ENCODE data around the gene SLC22A23.
A peak's percentile ranks its signal among the peaks of the same experiment; 100 is the strongest.

The SLC22A23 gene, protein sequence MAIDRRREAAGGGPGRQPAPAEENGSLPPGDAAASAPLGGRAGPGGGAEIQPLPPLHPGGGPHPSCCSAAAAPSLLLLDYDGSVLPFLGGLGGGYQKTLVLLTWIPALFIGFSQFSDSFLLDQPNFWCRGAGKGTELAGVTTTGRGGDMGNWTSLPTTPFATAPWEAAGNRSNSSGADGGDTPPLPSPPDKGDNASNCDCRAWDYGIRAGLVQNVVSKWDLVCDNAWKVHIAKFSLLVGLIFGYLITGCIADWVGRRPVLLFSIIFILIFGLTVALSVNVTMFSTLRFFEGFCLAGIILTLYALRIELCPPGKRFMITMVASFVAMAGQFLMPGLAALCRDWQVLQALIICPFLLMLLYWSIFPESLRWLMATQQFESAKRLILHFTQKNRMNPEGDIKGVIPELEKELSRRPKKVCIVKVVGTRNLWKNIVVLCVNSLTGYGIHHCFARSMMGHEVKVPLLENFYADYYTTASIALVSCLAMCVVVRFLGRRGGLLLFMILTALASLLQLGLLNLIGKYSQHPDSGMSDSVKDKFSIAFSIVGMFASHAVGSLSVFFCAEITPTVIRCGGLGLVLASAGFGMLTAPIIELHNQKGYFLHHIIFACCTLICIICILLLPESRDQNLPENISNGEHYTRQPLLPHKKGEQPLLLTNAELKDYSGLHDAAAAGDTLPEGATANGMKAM

GRCh38 chr6:3456898-3457709, at the start of gene SLC22A23:
Gene SLC22A23, minus strand, starts transcription at chr6:3457050. Its CDS starts 491 bp downstream, at chr6:3456559.
- DNase-seq, result peak; percentile 90

DNA sequence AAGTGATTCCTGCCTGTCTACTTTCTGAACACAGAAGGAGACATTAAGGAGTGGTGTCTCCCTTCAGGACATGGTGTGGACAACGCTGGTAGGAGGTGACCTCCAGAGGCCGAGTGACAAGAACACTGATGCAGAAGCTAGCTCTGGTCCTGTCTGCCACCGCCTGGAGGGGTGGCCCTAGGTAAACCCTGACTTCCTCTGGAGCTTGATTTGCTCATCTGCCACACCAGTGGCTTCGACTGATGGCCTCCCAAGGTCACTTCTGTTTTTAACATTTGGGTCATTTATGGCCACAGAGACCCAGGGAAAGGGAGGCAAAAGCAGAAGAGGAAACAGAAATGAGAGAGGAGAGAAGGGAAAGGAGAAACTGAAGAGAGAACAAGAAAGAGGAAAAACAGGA, 49.4 kb upstream of the SLC22A23 start:
- peak; percentile 47 for DNase-seq

- DNase-seq, result no peak
Observed at GRCh38 chr6:3504938-3505805, 48.3 kb upstream of the SLC22A23 start.

GRCh38 chr6:3504354-3504753, 47.5 kb upstream of the SLC22A23 start:
- DNase-seq, result no peak

GRCh38 chr6:3501826-3502500, 45.1 kb upstream of the SLC22A23 start:
- no peak for DNase-seq

DNA sequence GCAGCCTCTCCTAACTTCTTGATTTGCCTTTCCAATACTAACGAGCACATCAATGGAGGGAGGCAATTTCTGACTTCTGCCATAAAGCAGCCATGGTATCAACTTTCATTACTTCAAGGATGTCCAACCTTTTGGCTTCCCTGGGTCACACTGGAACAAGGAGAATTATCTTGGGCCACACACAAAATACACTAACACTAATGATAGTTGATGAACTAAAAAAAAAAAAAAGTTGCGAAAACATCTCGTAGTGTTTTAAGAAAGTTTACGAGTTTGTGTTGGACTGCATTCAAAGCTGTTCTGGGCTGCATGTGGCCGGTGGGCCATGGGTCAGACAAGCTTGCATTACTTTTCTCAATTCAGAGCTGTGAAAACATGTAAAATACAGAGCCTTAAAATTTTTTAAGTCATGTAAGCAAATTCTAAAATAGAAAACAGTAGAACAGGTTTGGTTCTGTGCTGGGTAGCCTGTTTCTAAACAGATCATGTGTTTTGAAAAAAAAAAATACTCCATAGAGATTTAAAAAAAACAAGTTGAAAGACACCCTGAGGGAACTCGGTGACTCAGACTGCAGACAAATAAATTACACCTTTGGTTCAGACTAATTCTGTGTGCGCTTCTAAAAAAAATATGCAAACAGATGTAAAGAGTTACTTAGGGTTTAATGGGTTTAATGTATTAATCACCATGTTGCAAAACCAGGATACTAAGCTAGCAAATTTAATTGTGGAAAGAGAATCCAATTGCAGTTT, 43.6 kb upstream of the SLC22A23 start:
- DNase-seq, result peak; percentile 51

DNA sequence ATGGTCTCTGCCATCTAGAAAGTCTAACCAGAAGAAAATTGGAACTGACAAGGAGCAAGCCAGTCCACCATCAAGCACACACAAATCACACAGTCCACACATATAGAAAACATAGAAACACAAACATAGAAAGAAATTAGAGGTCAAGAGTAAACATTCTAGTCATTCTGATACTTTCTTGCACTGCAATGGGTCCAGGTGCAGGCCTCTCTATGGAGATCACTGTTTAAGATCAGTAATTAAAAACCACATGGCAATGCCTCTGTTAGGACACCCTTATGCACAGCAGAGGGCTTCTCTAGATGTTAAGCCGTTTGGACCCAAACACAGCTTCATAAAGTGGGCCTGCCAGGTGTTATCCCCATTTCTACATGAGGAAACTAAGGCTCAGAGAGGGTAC, 42.8 kb upstream of the SLC22A23 start:
- peak; percentile 2 for DNase-seq

DNA sequence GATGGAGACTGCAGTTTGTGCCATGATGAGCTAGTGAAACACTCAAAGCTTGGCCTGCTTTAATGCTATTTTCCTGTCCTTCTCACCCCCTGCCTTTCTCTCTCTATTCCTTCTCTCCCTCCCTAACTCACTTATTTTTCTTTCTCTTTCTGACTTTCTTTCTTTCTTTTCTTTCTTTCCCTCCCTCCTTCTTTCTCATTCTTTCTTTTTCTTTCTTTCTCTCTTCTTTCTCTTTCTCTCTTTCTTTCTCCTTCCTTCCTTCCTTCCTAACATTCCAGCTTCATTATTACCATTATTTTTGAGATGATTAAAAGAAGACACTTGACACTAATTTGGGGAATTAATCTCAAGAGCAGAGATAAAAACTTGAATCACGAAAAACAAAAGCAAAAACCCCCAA, 39.5 kb upstream of the SLC22A23 start:
- DNase-seq, result no peak

- DNase-seq, result no peak
Observed at GRCh38 chr6:3494391-3495100, 37.7 kb upstream of the SLC22A23 start.

GRCh38 chr6:3490625-3490980, 33.8 kb upstream of the SLC22A23 start:
- no peak for DNase-seq

DNA sequence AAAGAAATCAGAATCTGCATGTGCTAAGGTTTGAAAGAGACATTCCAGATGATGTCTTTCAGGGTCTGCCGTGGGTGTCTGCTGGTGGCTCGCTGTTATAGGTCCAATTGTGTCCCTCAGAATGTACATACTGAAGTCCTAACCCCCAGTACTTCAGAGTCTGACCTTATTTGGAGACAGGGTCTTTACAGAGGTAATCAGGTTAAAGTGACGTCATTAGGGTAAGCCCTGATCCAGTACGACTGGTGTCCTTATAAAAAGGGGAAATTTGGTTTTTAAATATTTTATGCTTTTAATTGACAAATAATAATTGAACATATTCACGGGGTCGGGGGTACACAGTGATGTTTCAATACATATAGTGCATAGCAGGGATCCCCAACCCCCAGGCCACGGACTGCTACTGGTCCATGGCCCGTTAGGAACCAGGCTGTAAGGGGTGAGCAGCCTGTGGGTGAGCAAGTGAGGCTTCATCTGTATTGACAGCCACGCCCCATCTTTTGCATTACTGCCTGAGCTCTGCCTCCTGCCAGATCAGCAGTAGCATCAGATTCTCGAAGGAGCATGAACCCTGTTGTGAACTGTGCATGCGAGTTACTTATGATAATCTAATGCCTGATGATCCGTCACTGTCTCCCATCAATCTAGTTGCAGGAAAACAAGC, 33.2 kb upstream of the SLC22A23 start:
- DNase-seq, result no peak

DNA sequence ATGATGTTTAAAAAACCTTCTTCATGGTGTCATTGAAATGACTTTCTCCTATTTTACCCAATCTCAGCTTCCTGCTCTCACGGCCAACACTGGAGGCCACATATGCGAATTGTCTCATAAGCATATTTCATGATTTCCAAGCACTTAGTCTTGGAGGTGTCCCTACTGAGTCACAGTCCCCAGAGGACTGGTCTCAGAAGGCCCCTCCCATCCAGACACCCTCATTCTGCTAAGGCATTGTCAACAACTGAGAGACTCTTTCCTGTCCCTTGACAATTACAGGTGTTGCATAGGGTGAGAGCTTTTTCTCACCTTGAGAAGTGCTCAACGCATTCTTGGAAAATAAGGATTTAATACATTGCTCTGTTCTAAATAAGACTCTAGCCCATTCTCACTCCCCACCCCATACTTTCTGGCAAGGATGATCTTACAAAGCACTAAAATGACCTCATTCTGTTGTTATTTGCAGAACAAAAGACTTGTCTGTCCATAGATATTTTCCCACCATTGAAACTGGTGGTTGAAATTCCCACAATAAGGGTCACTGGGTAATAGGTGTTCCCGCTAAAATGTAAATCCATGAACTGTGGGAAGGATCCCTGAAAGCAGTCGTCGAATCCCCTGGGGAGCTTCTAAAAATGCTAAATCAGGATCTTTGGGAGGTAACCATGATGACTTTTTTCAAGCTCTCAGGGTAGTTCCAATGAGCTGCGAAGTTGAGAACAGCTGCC, 32.3 kb upstream of the SLC22A23 start:
- no peak for DNase-seq

GRCh38 chr6:3484946-3485345, 28.1 kb upstream of the SLC22A23 start:
- DNase-seq, result no peak

- no peak for DNase-seq
Observed at GRCh38 chr6:3484192-3484591, 27.3 kb upstream of the SLC22A23 start.

- DNase-seq, result no peak
Observed at GRCh38 chr6:3483675-3484074, 26.8 kb upstream of the SLC22A23 start.

GRCh38 chr6:3482869-3483268, 26.0 kb upstream of the SLC22A23 start:
- no peak for DNase-seq

DNA sequence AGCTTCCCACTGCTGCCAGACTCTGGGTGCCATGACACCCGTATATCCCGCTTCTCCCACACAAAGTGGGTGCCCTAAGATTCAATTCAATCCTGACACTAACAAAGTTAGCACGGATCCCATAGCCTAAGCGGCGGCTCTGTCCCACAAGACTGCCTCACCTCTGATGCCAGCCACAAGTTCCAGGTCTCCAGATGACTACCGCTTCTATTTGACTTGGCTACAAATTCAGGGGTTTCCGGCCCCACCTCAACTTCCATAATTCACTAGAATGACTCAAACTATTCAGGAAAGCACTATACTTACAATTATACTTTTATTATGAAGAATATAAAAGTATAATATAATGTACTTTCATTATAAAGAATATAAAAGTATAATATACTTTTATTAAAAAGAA, 24.8 kb upstream of the SLC22A23 start:
- DNase-seq, result no peak

DNA sequence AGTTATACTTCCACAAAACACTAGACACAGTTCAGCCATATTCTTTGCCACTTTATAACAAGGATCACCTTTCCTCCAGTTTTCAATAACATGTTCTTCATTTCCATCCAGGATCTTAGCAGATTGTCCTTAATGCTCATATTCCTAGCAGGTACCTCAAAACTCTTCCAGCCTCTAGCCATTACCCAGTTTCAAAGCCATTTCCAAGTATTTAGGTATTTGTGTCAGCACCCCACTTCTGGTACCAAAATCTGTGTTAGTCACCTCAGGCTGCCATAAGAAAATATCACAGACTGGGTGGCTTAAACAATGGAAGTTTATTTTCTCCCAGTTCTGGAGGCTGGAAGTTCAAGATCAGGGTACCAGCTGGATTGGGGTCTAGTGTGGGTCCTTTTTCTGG, 23.2 kb upstream of the SLC22A23 start:
- no peak for DNase-seq

GRCh38 chr6:3473773-3474172, 16.9 kb upstream of the SLC22A23 start:
- no peak for DNase-seq
